WTC11 (cell line): ENCODE data around the gene ZMIZ1. TPM values are rescaled to one million over a fixed set of nuclear protein-coding genes. Genes with fewer than 3 reads are reported as not detected.

Source experiments
- ATAC-seq: fragments of 200-7000 bp; cut with Tn5 transposase; 2 replicates; pipeline ENCODE4 v1.10.0; 2021; ENCODE audit warnings: mild to moderate bottlenecking, moderate library complexity
- CTCF ChIA-PET: fragments of 300-600 bp; sonication (Branson Sonifier 250); formaldehyde crosslinking; loops from one replicate; lab custom pipeline; 2021; ENCODE audit warnings: antibody characterized with exemption; lab: Charles Lee
- POLR2A ChIA-PET: fragments of 350-600 bp; sonication (Branson Sonifier 250); formaldehyde crosslinking; loops from one replicate; lab custom pipeline; 2021; ENCODE audit warnings: antibody characterized with exemption; lab: Charles Lee
- DNase-seq: peaks from one replicate; pipeline ENCODE4 v3.0.0; 2021; ENCODE audit warnings: low spot score
- H3K27ac Mint-ChIP-seq: 2 replicates; pipeline ENCODE4 v1.8.0; 2021; ENCODE audit warnings: mixed read lengths
- H3K27me3 Mint-ChIP-seq: 2 replicates; pipeline ENCODE4 v1.8.0; 2021; ENCODE audit warnings: low read depth, mild to moderate bottlenecking, moderate library complexity, mixed read lengths
- H3K36me3 Mint-ChIP-seq: 2 replicates; pipeline ENCODE4 v1.8.0; 2021; ENCODE audit warnings: mixed read lengths
- H3K4me1 Mint-ChIP-seq: 2 replicates; pipeline ENCODE4 v1.8.0; 2022; ENCODE audit warnings: mixed read lengths
- H3K4me3 Mint-ChIP-seq: 2 replicates; pipeline ENCODE4 v1.8.0; 2021; ENCODE audit warnings: mild to moderate bottlenecking, moderate library complexity, mixed read lengths
- H3K9me3 Mint-ChIP-seq: 2 replicates; pipeline ENCODE4 v1.8.0; 2021; ENCODE audit warnings: mixed read lengths
- CDX4 ChIP-seq: fragments of 250-450 bp; sonication (Bioruptor Pico); IDR thresholded peaks from 2 replicates; pipeline ENCODE4 v1.9.0; 2021; ENCODE audit warnings: moderate library complexity, mild to moderate bottlenecking, inconsistent platforms, borderline replicate concordance
- CREB1 ChIP-seq: sonication (generic); formaldehyde crosslinking; IDR thresholded peaks from 2 replicates; pipeline ENCODE4 v1.8.0; 2023; ENCODE audit warnings: mild to moderate bottlenecking, missing genetic modification reagents
- E2F5 ChIP-seq: sonication (generic); formaldehyde crosslinking; IDR thresholded peaks from 2 replicates; pipeline ENCODE4 v1.8.1; 2022; ENCODE audit warnings: mild to moderate bottlenecking, moderate library complexity, missing genetic modification reagents
- IRF2 ChIP-seq: sonication (generic); formaldehyde crosslinking; IDR thresholded peaks from 2 replicates; pipeline ENCODE4 v1.8.0; 2022; ENCODE audit warnings: low read depth, missing genetic modification reagents, borderline replicate concordance
- KAT7 ChIP-seq: sonication (generic); formaldehyde crosslinking; IDR thresholded peaks from 2 replicates; pipeline ENCODE4 v1.8.1; 2023; ENCODE audit warnings: missing genetic modification reagents, mild to moderate bottlenecking, borderline replicate concordance
- NR2C2 ChIP-seq: sonication (generic); formaldehyde crosslinking; IDR thresholded peaks from 2 replicates; pipeline ENCODE4 v1.8.0; 2022; ENCODE audit warnings: mild to moderate bottlenecking, missing genetic modification reagents
- RELA ChIP-seq: sonication (generic); formaldehyde crosslinking; IDR thresholded peaks from 2 replicates; pipeline ENCODE4 v1.8.1; 2022; ENCODE audit warnings: missing genetic modification reagents, mild to moderate bottlenecking, borderline replicate concordance
- SMAD3 ChIP-seq: sonication (generic); formaldehyde crosslinking; IDR thresholded peaks from 2 replicates; pipeline ENCODE4 v1.8.0; 2022; ENCODE audit warnings: missing genetic modification reagents, mild to moderate bottlenecking, borderline replicate concordance
- TCF7 ChIP-seq: sonication (generic); formaldehyde crosslinking; IDR thresholded peaks from 2 replicates; pipeline ENCODE4 v1.8.0; 2022; ENCODE audit warnings: mild to moderate bottlenecking, low read depth, missing genetic modification reagents, moderate library complexity
- TEAD1 ChIP-seq: sonication (generic); formaldehyde crosslinking; IDR thresholded peaks from 2 replicates; pipeline ENCODE4 v1.8.0; 2022; ENCODE audit warnings: mild to moderate bottlenecking, missing genetic modification reagents
- ZMAT4 ChIP-seq: fragments of 250-450 bp; sonication (Bioruptor Pico); IDR thresholded peaks from 2 replicates; pipeline ENCODE4 v1.9.0; 2021; ENCODE audit warnings: mild to moderate bottlenecking
- ZNF219 ChIP-seq: sonication (generic); formaldehyde crosslinking; IDR thresholded peaks from 2 replicates; pipeline ENCODE4 v1.8.0; 2023; ENCODE audit warnings: missing genetic modification reagents, mild to moderate bottlenecking, borderline replicate concordance
- ZNF396 ChIP-seq: fragments of 250-450 bp; sonication (Bioruptor Pico); IDR thresholded peaks from 2 replicates; pipeline ENCODE4 v1.8.0; 2021; ENCODE audit warnings: mild to moderate bottlenecking, moderate library complexity, borderline replicate concordance
- total RNA-seq: library from RNA; stranded (reverse); gene quantifications from 3 replicates; pipeline ENCODE4 v1.2.3, GENCODE V29; 2021
- TF ChIP-seq, protein P1 (sequence below): fragments of 250-450 bp; sonication (Bioruptor Pico); IDR thresholded peaks from 2 replicates; pipeline ENCODE4 v1.9.0; 2021; ENCODE audit warnings: mild to moderate bottlenecking, borderline replicate concordance
- TF ChIP-seq, protein P2 (sequence below): sonication (generic); formaldehyde crosslinking; IDR thresholded peaks from 2 replicates; pipeline ENCODE4 v1.8.1; 2023; ENCODE audit warnings: mild to moderate bottlenecking, missing genetic modification reagents, borderline replicate concordance
- TF ChIP-seq, protein P3 (sequence below): sonication (generic); formaldehyde crosslinking; IDR thresholded peaks from 2 replicates; pipeline ENCODE4 v1.8.1; 2023; ENCODE audit warnings: mild to moderate bottlenecking, missing genetic modification reagents

ZMIZ1 gene
- total RNA-seq, 1 experiment from 2014 or later, result 44.4 TPM

- ChIA-PET CTCF (interaction anchor here (1.4 to 3.8 kb wide), 2 partner anchors 8 to 26 kb away, joined by 4 to 21 read pairs; no protein-coding TSS in a partner anchor), POLR2A (no interaction called here)
- no peak overlapping the region for H3K27ac Mint-ChIP-seq
- DNase-seq (no peak), ATAC-seq (no peak)
- peaks cover 8% of the 10 kb centered on the region for H3K4me1 Mint-ChIP-seq
- peaks cover 37% of the 10 kb centered on the region for H3K36me3 Mint-ChIP-seq
- peak overlapping the region; percentile 65; the same call in 1 of the 2 replicates for H3K4me3 Mint-ChIP-seq
- H3K9me3 Mint-ChIP-seq, result no peaks in the 10 kb centered on the region
- no peak for TF ChIP-seq KAT7 (CRISPR knock-in tag)
- TF ChIP-seq, protein P1, sequence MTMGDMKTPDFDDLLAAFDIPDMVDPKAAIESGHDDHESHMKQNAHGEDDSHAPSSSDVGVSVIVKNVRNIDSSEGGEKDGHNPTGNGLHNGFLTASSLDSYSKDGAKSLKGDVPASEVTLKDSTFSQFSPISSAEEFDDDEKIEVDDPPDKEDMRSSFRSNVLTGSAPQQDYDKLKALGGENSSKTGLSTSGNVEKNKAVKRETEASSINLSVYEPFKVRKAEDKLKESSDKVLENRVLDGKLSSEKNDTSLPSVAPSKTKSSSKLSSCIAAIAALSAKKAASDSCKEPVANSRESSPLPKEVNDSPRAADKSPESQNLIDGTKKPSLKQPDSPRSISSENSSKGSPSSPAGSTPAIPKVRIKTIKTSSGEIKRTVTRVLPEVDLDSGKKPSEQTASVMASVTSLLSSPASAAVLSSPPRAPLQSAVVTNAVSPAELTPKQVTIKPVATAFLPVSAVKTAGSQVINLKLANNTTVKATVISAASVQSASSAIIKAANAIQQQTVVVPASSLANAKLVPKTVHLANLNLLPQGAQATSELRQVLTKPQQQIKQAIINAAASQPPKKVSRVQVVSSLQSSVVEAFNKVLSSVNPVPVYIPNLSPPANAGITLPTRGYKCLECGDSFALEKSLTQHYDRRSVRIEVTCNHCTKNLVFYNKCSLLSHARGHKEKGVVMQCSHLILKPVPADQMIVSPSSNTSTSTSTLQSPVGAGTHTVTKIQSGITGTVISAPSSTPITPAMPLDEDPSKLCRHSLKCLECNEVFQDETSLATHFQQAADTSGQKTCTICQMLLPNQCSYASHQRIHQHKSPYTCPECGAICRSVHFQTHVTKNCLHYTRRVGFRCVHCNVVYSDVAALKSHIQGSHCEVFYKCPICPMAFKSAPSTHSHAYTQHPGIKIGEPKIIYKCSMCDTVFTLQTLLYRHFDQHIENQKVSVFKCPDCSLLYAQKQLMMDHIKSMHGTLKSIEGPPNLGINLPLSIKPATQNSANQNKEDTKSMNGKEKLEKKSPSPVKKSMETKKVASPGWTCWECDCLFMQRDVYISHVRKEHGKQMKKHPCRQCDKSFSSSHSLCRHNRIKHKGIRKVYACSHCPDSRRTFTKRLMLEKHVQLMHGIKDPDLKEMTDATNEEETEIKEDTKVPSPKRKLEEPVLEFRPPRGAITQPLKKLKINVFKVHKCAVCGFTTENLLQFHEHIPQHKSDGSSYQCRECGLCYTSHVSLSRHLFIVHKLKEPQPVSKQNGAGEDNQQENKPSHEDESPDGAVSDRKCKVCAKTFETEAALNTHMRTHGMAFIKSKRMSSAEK (CRISPR knock-in tag), result no peak
- TF ChIP-seq IRF2, result no peak
- no peaks in the 10 kb centered on the region for H3K27me3 Mint-ChIP-seq
Measured at GRCh38 chr10:79349072-79349491, 280.3 kb downstream of the ZMIZ1 start.

- H3K27ac Mint-ChIP-seq, result no peak overlapping the region
- ATAC-seq, result no peak
- POLR2A ChIA-PET, result no interaction called here
- H3K4me3 Mint-ChIP-seq, result no peak overlapping the region
- H3K4me1 Mint-ChIP-seq, result peaks cover 8% of the 10 kb centered on the region
- no peaks in the 10 kb centered on the region for H3K27me3 Mint-ChIP-seq
- no peak for DNase-seq
- no peaks in the 10 kb centered on the region for H3K9me3 Mint-ChIP-seq
- no peak for TF ChIP-seq E2F5 (CRISPR knock-in tag)
- no peak for TF ChIP-seq ZMAT4 (CRISPR knock-in tag)
- TF ChIP-seq RELA (CRISPR knock-in tag), result no peak
- no peak for TF ChIP-seq CREB1 (CRISPR knock-in tag)
- no peak for TF ChIP-seq CDX4 (CRISPR knock-in tag)
- TF ChIP-seq NR2C2 (CRISPR knock-in tag), result no peak
- no peak for TF ChIP-seq TCF7 (CRISPR knock-in tag)
- no peak for TF ChIP-seq SMAD3 (CRISPR knock-in tag)
- no peak for TF ChIP-seq ZNF219 (CRISPR knock-in tag)
- no peak for TF ChIP-seq TEAD1 (CRISPR knock-in tag)
- TF ChIP-seq, protein P2, sequence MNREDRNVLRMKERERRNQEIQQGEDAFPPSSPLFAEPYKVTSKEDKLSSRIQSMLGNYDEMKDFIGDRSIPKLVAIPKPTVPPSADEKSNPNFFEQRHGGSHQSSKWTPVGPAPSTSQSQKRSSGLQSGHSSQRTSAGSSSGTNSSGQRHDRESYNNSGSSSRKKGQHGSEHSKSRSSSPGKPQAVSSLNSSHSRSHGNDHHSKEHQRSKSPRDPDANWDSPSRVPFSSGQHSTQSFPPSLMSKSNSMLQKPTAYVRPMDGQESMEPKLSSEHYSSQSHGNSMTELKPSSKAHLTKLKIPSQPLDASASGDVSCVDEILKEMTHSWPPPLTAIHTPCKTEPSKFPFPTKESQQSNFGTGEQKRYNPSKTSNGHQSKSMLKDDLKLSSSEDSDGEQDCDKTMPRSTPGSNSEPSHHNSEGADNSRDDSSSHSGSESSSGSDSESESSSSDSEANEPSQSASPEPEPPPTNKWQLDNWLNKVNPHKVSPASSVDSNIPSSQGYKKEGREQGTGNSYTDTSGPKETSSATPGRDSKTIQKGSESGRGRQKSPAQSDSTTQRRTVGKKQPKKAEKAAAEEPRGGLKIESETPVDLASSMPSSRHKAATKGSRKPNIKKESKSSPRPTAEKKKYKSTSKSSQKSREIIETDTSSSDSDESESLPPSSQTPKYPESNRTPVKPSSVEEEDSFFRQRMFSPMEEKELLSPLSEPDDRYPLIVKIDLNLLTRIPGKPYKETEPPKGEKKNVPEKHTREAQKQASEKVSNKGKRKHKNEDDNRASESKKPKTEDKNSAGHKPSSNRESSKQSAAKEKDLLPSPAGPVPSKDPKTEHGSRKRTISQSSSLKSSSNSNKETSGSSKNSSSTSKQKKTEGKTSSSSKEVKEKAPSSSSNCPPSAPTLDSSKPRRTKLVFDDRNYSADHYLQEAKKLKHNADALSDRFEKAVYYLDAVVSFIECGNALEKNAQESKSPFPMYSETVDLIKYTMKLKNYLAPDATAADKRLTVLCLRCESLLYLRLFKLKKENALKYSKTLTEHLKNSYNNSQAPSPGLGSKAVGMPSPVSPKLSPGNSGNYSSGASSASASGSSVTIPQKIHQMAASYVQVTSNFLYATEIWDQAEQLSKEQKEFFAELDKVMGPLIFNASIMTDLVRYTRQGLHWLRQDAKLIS (CRISPR knock-in tag), result no peak
- no peak for TF ChIP-seq ZNF396 (CRISPR knock-in tag)
- TF ChIP-seq IRF2, result no peak
- TF ChIP-seq, protein P3, sequence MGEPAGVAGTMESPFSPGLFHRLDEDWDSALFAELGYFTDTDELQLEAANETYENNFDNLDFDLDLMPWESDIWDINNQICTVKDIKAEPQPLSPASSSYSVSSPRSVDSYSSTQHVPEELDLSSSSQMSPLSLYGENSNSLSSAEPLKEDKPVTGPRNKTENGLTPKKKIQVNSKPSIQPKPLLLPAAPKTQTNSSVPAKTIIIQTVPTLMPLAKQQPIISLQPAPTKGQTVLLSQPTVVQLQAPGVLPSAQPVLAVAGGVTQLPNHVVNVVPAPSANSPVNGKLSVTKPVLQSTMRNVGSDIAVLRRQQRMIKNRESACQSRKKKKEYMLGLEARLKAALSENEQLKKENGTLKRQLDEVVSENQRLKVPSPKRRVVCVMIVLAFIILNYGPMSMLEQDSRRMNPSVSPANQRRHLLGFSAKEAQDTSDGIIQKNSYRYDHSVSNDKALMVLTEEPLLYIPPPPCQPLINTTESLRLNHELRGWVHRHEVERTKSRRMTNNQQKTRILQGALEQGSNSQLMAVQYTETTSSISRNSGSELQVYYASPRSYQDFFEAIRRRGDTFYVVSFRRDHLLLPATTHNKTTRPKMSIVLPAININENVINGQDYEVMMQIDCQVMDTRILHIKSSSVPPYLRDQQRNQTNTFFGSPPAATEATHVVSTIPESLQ (CRISPR knock-in tag), result no peak
- TF ChIP-seq, all 79 proteins: peak for 0
- CTCF ChIA-PET, result interaction anchor here (3.8 kb wide), 1 partner anchor 7 kb away, joined by 21 read pairs; no protein-coding TSS in a partner anchor
- H3K36me3 Mint-ChIP-seq, result peaks cover 45% of the 10 kb centered on the region
Measured at GRCh38 chr10:79349766-79350406, 281.1 kb downstream of the ZMIZ1 start.
